Measurements from ENCODE around the gene TXNL1.

The TXNL1 gene

GRCh38 chr18:56570978-56571377, 67.4 kb downstream of the TXNL1 start:
- no peak for DNase-seq (ENCODE audit: low read depth)
- TF ChIP-seq CTCF (conservative IDR thresholded peaks at IDR 0.05; ENCODE audit: low read depth, low read length): no peak
- no peak overlapping the region for H3K4me3 ChIP-seq (ENCODE audit: low read depth, low read length)

- DNase-seq (ENCODE audit: low read depth): no peak
- no peak overlapping the region for H3K4me3 ChIP-seq (ENCODE audit: low read depth, low read length)
- TF ChIP-seq CTCF (conservative IDR thresholded peaks at IDR 0.05; ENCODE audit: low read depth, low read length): no peak
Observed at GRCh38 chr18:56569416-56569815, 69.0 kb downstream of the TXNL1 start.

GRCh38 chr18:56568986-56569385, 69.4 kb downstream of the TXNL1 start:
- no peak for TF ChIP-seq CTCF (conservative IDR thresholded peaks at IDR 0.05; ENCODE audit: low read depth, low read length)
- DNase-seq (ENCODE audit: low read depth): no peak
- H3K4me3 ChIP-seq (ENCODE audit: low read depth, low read length): no peak overlapping the region

- no peak for TF ChIP-seq CTCF (conservative IDR thresholded peaks at IDR 0.05; ENCODE audit: low read depth, low read length)
- no peak overlapping the region for H3K4me3 ChIP-seq (ENCODE audit: low read depth, low read length)
- DNase-seq (ENCODE audit: low read depth): peak; percentile 65
Observed at GRCh38 chr18:56565551-56566345, 72.6 kb downstream of the TXNL1 start.

GRCh38 chr18:56565046-56565445, 73.3 kb downstream of the TXNL1 start:
- no peak for TF ChIP-seq CTCF (conservative IDR thresholded peaks at IDR 0.05; ENCODE audit: low read depth, low read length)

GRCh38 chr18:56563568-56563967, 74.8 kb downstream of the TXNL1 start:
- DNase-seq (ENCODE audit: low read depth): peak; percentile 9
- H3K4me3 ChIP-seq (ENCODE audit: low read depth, low read length): no peak overlapping the region
- TF ChIP-seq CTCF (conservative IDR thresholded peaks at IDR 0.05; ENCODE audit: low read depth, low read length): peak; percentile 34

More at GRCh38 chr18:56565046-56565445, 73.3 kb downstream of the TXNL1 start:
- H3K4me3 ChIP-seq (ENCODE audit: low read depth, low read length): no peak overlapping the region
- DNase-seq (ENCODE audit: low read depth): no peak

- H3K4me3 ChIP-seq (ENCODE audit: low read depth, low read length): no peak overlapping the region
- no peak for DNase-seq (ENCODE audit: low read depth)
- TF ChIP-seq CTCF (conservative IDR thresholded peaks at IDR 0.05; ENCODE audit: low read depth, low read length): no peak
Observed at GRCh38 chr18:56562479-56562878, 75.9 kb downstream of the TXNL1 start.
